GM18498 (cell line): ENCODE measurements around the gene LRIT1.
"Not testable (repeated sequence)": the region's sequence is repeated elsewhere in the genome, so short reads cannot be mapped to it uniquely, and the experiment has no call there.

Experiments
- ATAC-seq: cut with Tn5 transposase; IDR thresholded peaks from one replicate; pipeline ENCODE4 v1.9.1; 2021; ENCODE audit warnings: mild to moderate bottlenecking, moderate library complexity; ENCODE audit not compliant: unreplicated experiment

The LRIT1 gene

GRCh38 chr10:84241185-84241790, at the start of gene LRIT1:
TSS of gene LRIT1 (minus strand) at chr10:84241546. CDS start at chr10:84241439, 107 bp downstream.
- ATAC-seq: no peak

- ATAC-seq: no peak
Measured at GRCh38 chr10:84290235-84290634, 48.9 kb upstream of the LRIT1 start.

GRCh38 chr10:84289521-84290200, 48.3 kb upstream of the LRIT1 start:
- no peak for ATAC-seq

- ATAC-seq: no peak
Measured at GRCh38 chr10:84288151-84288550, 46.8 kb upstream of the LRIT1 start.

- no peak for ATAC-seq
Measured at GRCh38 chr10:84286695-84287094, 45.3 kb upstream of the LRIT1 start.

- ATAC-seq: not testable (repeated sequence)
Measured at GRCh38 chr10:84279876-84280475, 38.6 kb upstream of the LRIT1 start.

- no peak for ATAC-seq
Measured at GRCh38 chr10:84270708-84271107, 29.4 kb upstream of the LRIT1 start.

GRCh38 chr10:84269773-84270172, 28.4 kb upstream of the LRIT1 start:
- no peak for ATAC-seq

GRCh38 chr10:84269162-84269561, 27.8 kb upstream of the LRIT1 start:
- ATAC-seq: no peak

GRCh38 chr10:84267503-84268126, 26.3 kb upstream of the LRIT1 start:
- peak; percentile 57 for ATAC-seq

GRCh38 chr10:84265418-84265817, 24.1 kb upstream of the LRIT1 start:
- no peak for ATAC-seq

GRCh38 chr10:84264611-84265141, 23.3 kb upstream of the LRIT1 start:
- peak; percentile 94 for ATAC-seq

GRCh38 chr10:84263716-84264115, 22.4 kb upstream of the LRIT1 start:
- no peak for ATAC-seq

- ATAC-seq: no peak
Measured at GRCh38 chr10:84262190-84262956, 21.0 kb upstream of the LRIT1 start.

- ATAC-seq: no peak
Measured at GRCh38 chr10:84261236-84261915, 20.0 kb upstream of the LRIT1 start.

GRCh38 chr10:84258034-84258695, 16.8 kb upstream of the LRIT1 start:
- no peak for ATAC-seq

GRCh38 chr10:84257343-84258020, 16.1 kb upstream of the LRIT1 start:
- no peak for ATAC-seq

GRCh38 chr10:84256510-84257342, 15.4 kb upstream of the LRIT1 start:
- ATAC-seq: peak; percentile 70
